Measurements from ENCODE around the gene PTPRR.

DNA sequence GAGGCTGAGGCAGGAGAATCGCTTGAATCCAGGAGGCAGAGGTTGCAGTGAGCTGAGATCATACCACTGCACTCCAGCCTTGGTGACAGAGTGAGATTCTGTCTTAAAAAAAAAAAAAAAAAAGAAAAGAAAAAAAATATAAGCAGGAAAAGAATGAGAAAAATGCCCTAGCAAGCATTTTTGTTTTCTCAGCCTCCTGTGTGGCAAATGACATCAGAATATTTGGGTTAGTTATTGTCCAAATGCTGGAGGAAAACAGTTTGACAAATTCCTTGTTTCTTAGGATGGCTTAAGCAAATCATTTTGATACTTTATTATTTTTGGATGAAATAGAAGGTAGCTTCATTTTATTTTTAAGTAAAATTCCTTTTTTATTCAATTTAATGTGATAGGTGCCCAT is 7.5 kb upstream of the PTPRR start:
- TF ChIP-seq, protein P1, sequence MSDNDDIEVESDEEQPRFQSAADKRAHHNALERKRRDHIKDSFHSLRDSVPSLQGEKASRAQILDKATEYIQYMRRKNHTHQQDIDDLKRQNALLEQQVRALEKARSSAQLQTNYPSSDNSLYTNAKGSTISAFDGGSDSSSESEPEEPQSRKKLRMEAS (IDR thresholded peaks at IDR 0.05; ENCODE audit: low read depth, low read length) = no peak
- TF ChIP-seq, protein P2, sequence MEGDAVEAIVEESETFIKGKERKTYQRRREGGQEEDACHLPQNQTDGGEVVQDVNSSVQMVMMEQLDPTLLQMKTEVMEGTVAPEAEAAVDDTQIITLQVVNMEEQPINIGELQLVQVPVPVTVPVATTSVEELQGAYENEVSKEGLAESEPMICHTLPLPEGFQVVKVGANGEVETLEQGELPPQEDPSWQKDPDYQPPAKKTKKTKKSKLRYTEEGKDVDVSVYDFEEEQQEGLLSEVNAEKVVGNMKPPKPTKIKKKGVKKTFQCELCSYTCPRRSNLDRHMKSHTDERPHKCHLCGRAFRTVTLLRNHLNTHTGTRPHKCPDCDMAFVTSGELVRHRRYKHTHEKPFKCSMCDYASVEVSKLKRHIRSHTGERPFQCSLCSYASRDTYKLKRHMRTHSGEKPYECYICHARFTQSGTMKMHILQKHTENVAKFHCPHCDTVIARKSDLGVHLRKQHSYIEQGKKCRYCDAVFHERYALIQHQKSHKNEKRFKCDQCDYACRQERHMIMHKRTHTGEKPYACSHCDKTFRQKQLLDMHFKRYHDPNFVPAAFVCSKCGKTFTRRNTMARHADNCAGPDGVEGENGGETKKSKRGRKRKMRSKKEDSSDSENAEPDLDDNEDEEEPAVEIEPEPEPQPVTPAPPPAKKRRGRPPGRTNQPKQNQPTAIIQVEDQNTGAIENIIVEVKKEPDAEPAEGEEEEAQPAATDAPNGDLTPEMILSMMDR (IDR thresholded peaks at IDR 0.05; ENCODE audit: low read depth, low read length) = no peak
- TF ChIP-seq POLR2A (IDR thresholded peaks at IDR 0.05; ENCODE audit: extremely low read depth, insufficient read length) (no peak), MYC (IDR thresholded peaks at IDR 0.05; ENCODE audit: low read depth, low read length) (no peak)
